GM21526 (cell line): ENCODE data around the gene CFAP97D1.
"Not testable (repeated sequence)": the region's sequence is repeated elsewhere in the genome, so short reads cannot be mapped to it uniquely, and the experiment has no call there.

Experiments used
- ATAC-seq: cut with Tn5 transposase; IDR thresholded peaks from one replicate; pipeline ENCODE4 v1.9.1; 2021; ENCODE audit warnings: moderate library complexity; ENCODE audit not compliant: unreplicated experiment, low FRiP score

CFAP97D1 gene

GRCh38 chr17:43790311-43790940 lies 10.2 kb downstream of the CFAP97D1 start:
- ATAC-seq: no peak

GRCh38 chr17:43791589-43791988 lies 11.4 kb downstream of the CFAP97D1 start:
- no peak for ATAC-seq

DNA sequence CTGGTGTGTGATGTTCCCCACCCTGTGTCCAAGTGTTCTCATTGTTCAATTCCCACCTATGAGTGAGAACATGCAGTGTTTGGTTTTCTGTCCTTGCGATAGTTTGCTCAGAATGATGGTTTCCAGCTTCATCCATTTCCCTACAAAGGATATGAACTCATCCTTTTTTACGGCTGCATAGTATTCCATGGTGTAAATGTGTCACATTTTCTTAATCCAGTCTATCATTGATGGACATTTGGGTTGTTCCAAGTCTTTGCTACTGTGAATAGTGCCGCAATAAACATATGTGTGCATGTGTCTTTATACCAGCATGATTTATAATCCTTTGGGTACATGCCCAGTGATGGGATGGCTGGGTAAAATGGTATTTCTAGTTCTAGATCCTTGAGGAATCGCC lies 12.4 kb downstream of the CFAP97D1 start:
- not testable (repeated sequence) for ATAC-seq

GRCh38 chr17:43798024-43798423 lies 17.8 kb downstream of the CFAP97D1 start:
- not testable (repeated sequence) for ATAC-seq

DNA sequence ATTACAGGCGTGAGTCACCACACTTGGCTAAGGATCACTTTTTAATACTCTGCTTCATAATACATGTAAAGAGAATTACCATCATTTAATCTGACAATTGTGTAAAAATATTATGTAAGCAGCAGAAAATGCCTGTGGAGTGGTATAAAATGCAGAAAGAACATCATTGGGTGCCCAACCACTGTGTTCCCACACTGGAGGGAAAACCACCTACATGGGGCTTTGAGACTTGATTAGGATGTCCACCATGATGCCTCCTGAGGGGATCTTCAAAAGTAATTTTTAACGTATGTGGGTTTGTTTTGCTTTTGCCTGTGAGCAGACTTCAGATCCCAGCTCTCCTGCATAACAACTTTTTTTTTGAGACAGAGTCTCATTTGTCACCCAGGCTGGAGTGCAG lies 18.8 kb downstream of the CFAP97D1 start:
- no peak for ATAC-seq

DNA sequence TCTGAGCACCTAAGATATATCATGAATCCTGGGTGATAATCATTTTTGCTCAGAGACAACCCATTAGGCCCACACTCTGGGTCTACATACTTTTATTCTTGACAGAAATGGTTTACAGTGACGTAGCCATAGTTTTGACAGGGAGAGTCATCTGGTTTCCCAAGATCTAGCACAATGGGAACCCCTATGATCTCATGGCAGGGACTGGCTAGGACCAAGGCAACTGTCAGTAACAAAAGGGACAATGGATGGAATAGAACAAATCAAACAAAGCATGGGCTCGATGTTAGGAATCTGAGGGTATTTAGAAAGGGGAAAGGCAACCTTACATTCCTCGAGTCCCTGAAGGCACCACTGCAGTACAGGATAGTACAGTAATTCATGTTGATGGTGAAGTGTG lies 20.5 kb downstream of the CFAP97D1 start:
- no peak for ATAC-seq

GRCh38 chr17:43801844-43802243 lies 21.6 kb downstream of the CFAP97D1 start:
- ATAC-seq: no peak

- ATAC-seq: no peak
Observed at GRCh38 chr17:43803758-43804157, 23.5 kb downstream of the CFAP97D1 start.

GRCh38 chr17:43805117-43805516 lies 24.9 kb downstream of the CFAP97D1 start:
- no peak for ATAC-seq

GRCh38 chr17:43808076-43808475 lies 27.8 kb downstream of the CFAP97D1 start:
- no peak for ATAC-seq

DNA sequence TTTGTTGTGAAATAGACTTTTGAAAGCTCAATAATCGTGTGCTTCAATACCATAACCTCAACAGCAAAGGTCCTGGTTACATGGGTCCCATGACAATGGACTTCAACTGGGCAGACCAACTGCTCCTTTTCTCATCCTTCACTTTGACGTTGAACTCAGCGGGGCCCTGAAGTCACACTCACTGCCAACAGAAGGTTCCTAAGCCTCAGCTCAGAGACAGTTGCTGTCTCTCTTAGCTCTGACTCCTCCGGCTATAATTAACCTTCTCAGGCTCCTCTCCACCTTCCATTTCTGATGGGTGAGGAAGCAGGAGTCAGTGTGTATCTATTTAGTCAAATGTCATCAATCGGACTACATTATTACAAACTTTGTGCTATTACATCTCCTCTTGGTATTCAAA lies 28.9 kb downstream of the CFAP97D1 start:
- no peak for ATAC-seq

GRCh38 chr17:43810226-43810715 lies 30.0 kb downstream of the CFAP97D1 start:
- no peak for ATAC-seq

DNA sequence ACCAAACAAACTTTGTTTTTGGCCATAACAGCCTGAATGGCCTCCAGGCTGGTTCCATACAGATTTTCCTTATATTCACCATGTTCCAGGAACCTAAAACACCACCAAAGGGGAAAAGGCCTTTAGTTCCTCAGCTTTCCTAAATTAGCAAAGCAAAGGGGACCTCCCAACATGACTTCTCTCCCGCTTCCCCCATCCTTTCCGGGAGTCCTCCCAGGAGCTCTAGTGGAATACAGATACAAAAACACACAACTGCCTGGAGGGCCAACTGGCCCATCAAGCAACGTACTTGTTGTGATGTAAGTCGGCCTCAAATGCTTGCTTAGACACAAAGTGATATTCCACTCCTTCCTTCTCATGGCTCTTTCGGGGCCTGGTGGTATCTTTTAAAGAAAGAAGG lies 30.6 kb downstream of the CFAP97D1 start:
- no peak for ATAC-seq

DNA sequence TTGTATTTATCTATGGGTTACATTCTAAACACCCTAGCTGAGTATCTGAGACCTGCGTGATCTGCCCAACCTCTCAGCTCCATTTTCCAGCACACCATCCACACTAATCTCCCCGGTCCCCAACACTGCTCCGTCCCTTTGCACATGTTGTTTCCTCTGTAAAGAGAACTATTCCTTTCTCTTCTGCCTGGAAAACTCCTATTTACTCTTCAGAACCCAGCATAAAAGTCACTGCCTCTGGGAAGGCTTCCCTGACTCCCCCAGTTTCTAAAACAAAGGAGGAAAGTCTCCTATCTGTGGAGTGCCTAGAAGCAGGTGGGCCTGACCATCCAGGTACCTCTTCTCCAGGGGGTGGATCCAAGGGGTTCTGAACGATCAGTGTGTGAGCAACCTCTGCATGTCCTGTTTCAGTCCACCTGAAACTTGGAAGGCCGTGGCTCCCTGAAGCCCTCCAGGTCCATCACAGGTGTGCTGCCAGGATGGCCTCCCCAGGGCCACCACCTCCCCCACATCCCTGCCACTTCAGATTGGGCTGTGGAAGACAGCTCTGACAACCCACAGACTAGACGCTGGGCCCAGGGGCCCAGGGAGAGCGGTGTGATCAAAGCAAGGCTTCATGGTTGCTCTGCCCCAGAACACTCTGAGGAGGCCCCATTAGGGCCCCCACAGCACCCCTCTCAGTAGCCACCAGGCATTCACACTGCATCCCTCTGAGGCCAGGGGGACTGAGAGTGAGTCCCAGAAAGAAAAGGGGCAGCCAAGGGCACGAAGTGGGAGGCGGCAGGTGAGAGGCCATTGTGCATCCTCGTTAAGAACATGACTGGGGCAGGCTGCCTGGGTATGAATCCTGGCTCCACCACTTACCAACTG lies 32.4 kb downstream of the CFAP97D1 start:
- no peak for ATAC-seq

- ATAC-seq: no peak
Observed at GRCh38 chr17:43813386-43813785, 33.2 kb downstream of the CFAP97D1 start.

DNA sequence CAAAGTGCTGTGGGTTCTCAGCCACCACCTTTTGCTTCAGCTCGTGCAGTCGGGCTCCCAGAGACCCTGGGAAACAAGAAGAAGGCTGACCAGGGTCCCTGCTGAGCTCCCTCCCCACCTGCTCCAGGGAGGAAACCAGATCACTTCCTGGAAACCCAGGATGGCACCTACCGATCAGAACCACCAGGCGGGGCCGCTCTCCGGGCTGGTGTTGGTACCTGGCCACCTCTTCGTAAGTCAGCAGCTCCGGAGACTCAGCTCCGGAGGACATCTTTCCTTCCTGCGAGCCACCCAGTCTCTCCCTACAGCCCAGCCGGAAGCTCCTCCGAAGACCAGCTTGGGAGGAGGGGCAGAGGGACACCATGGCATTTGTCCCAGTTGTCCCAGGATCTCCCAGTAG lies 33.8 kb downstream of the CFAP97D1 start:
- ATAC-seq: no peak

DNA sequence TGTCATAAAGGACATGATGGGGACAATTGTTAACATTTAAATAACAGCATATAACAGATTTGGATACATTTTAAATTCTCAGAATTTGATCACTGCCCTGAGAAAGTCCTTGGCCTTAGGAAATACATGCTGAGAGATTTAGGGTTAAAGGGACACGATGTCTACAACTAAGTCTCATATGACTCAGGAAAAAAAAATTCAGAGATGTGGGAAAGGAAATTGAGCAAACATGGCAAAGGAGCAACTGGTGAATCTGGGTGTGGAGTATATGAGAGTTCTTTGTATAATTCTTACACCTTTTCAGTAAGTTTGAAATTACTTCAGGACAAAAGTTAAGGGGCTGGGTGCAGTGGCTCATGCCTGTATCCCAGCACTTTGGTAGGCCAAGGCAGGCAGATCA lies 34.5 kb downstream of the CFAP97D1 start:
- no peak for ATAC-seq

GRCh38 chr17:43816336-43817320 lies 36.4 kb downstream of the CFAP97D1 start:
- ATAC-seq: no peak

DNA sequence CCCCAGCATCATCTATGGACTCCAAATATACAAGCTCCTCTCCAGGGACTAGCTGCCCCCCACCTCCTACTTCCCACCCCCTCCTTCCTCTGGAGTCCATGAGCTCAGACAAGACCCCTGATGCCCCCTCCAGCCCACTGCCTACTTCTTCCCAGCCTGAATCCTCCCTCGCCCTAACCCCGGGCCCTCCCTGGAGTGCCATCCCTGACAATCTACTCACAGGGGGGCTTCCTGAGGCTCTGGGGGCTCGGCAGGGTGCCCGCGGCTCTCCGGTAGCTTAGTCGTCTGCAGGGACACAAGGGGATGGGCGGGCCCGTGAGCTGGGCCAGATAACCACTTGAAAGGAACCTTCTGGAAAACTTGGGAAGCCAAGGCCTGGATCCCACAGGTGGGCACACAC lies 37.6 kb downstream of the CFAP97D1 start:
- no peak for ATAC-seq

- ATAC-seq: no peak
Observed at GRCh38 chr17:43818966-43819365, 38.7 kb downstream of the CFAP97D1 start.

- no peak for ATAC-seq
Observed at GRCh38 chr17:43820759-43821158, 40.5 kb downstream of the CFAP97D1 start.
